Keratinocyte (primary cell): ENCODE results near the gene PARD3. TPM values are rescaled to one million over a fixed set of nuclear protein-coding genes. Genes with fewer than 3 reads are reported as not detected.

Experiments used
- DNase-seq: peaks from one replicate; pipeline ENCODE4 v3.0.0-alpha.2; 2011; ENCODE audit warnings: low read depth, missing footprints, low spot score
- FAIRE-seq: peaks from 2 replicates; lab custom pipeline; 2011; peaks lifted over from hg19 to GRCh38; lab: Jason Lieb, UNC
- H2AFZ ChIP-seq: 2 replicates; pipeline ENCODE4 v1.6.0; 2012; ENCODE audit warnings: low read length, control low read depth, inconsistent platforms; ENCODE audit not compliant: control insufficient read depth
- H3K27ac ChIP-seq: 2 replicates; pipeline ENCODE4 v1.5.1; 2011; ENCODE audit warnings: low read length; ENCODE audit not compliant: control insufficient read depth, insufficient read depth
- H3K27me3 ChIP-seq: 3 replicates; pipeline ENCODE4 v1.6.0; 2011; ENCODE audit warnings: low read length; ENCODE audit not compliant: control insufficient read depth, insufficient read depth; ENCODE audit errors: extremely low read depth
- H3K36me3 ChIP-seq, 2 experiments: 2 replicates in 1 of 2; 3 replicates in 1 of 2; pipeline ENCODE4 v1.5.1; 2011; ENCODE audit warnings: low read length in 2 of 2, mild to moderate bottlenecking in 1 of 2; ENCODE audit not compliant: control insufficient read depth in 2 of 2, insufficient read depth in 2 of 2; ENCODE audit errors: extremely low read depth in 1 of 2
- H3K4me1 ChIP-seq: 3 replicates; pipeline ENCODE4 v1.5.1; 2011; ENCODE audit warnings: low read length; ENCODE audit not compliant: control insufficient read depth, insufficient read depth; ENCODE audit errors: extremely low read depth
- H3K4me2 ChIP-seq: 3 replicates; pipeline ENCODE4 v1.6.0; 2011; ENCODE audit warnings: low read depth, low read length; ENCODE audit not compliant: control insufficient read depth, insufficient read depth; ENCODE audit errors: extremely low read depth
- H3K4me3 ChIP-seq, 3 experiments: fragments of 200-600 bp in 1 of 3; sonication (generic) in 1 of 3; 2 replicates in 2 of 3; 3 replicates in 1 of 3; pipeline ENCODE4 v1.5.1; 2011 to 2016; ENCODE audit warnings: low read length in 3 of 3, mild to moderate bottlenecking in 3 of 3, control low read depth in 2 of 3, inconsistent platforms in 1 of 3, low read depth in 1 of 3, mixed read lengths in 1 of 3, mixed run types in 1 of 3, moderate library complexity in 1 of 3; ENCODE audit not compliant: control insufficient read depth in 2 of 3, insufficient read depth in 2 of 3; ENCODE audit errors: extremely low read depth in 1 of 3
- H3K79me2 ChIP-seq: 2 replicates; pipeline ENCODE4 v1.6.0; 2012; ENCODE audit warnings: low read length; ENCODE audit not compliant: control insufficient read depth, insufficient read depth
- H3K9ac ChIP-seq: 3 replicates; pipeline ENCODE4 v1.6.0; 2011; ENCODE audit warnings: low read length; ENCODE audit not compliant: control insufficient read depth, insufficient read depth; ENCODE audit errors: extremely low read depth
- H3K9me1 ChIP-seq: 3 replicates; pipeline ENCODE4 v1.6.0; 2011; ENCODE audit warnings: low read length; ENCODE audit not compliant: control insufficient read depth, insufficient read depth; ENCODE audit errors: extremely low read depth
- H3K9me3 ChIP-seq: 2 replicates; pipeline ENCODE4 v1.5.1; 2012; ENCODE audit warnings: low read depth, low read length; ENCODE audit not compliant: control insufficient read depth
- H4K20me1 ChIP-seq: 3 replicates; pipeline ENCODE4 v1.6.0; 2011; ENCODE audit warnings: low read length; ENCODE audit not compliant: control insufficient read depth, insufficient read depth; ENCODE audit errors: extremely low read depth
- CTCF ChIP-seq, 3 experiments: IDR thresholded peaks in 1 of 3; conservative IDR thresholded peaks in 1 of 3; optimal IDR thresholded peaks in 1 of 3; 2 replicates in 2 of 3; 3 replicates in 1 of 3; pipeline versions ENCODE3 to v1.5.1; 2011; ENCODE audit warnings: low read length in 3 of 3, mild to moderate bottlenecking in 3 of 3, moderate library complexity in 2 of 3, control low read depth in 1 of 3, inconsistent platforms in 1 of 3; ENCODE audit not compliant: insufficient read depth in 2 of 3; ENCODE audit errors: extremely low read depth in 1 of 3
- EZH2 ChIP-seq: IDR thresholded peaks from one replicate; pipeline ENCODE4 v1.6.1; 2012; ENCODE audit warnings: inconsistent platforms, mild to moderate bottlenecking, low read length, moderate library complexity
- dilution Hi-C: fragments of 300-500 bp; cut with MboI; formaldehyde crosslinking; loops from one replicate; pipeline ENCODE4 v1.7.0; 2020; ENCODE audit warnings: low sequenced_read_pairs; ENCODE audit not compliant: extremely low pct_ligation_motif_present
- polyA plus RNA-seq, 5 experiments: library from polyadenylated mRNA; depleted of rRNA in 3 of 5; stranded (reverse) in 3 of 5; stranded (forward) in 1 of 5; unstranded in 1 of 5; fragments of >200 nt; gene quantifications; 1 replicate in 1 of 5; 2 replicates in 3 of 5; 3 replicates in 1 of 5; pipeline versions ENCODE4 v1.2.1 to v1.2.3, GENCODE V29; 2011 to 2012; ENCODE audit warnings: missing spikeins in 2 of 5, low read depth in 1 of 5, low replicate concordance in 1 of 5

Gene PARD3
- polyA plus RNA-seq, 1 donor (not counting 4 experiments of a cell fraction or from before 2014, with no cell fraction given) = 46.4 TPM

- Histone ChIP-seq H3K27ac (peak overlapping the region; percentile 92), H3K9ac (no peak overlapping the region), H3K36me3 (no peaks in the 10 kb centered on the region), H3K9me1 (peaks cover 4% of the 10 kb centered on the region), H3K79me2 (peaks cover 66% of the 10 kb centered on the region), H3K27me3 (no peaks in the 10 kb centered on the region), H3K9me3 (no peaks in the 10 kb centered on the region), H3K4me3 (no peak overlapping the region), H4K20me1 (no peaks in the 10 kb centered on the region), H3K4me1 (peaks cover 47% of the 10 kb centered on the region), H2AFZ (no peak overlapping the region), H3K4me2 (no peak overlapping the region)
- no peak for DNase-seq
- TF ChIP-seq CTCF (optimal IDR thresholded peaks at IDR 0.05 in 1 of 3, IDR thresholded peaks at IDR 0.05 in 1 of 3, conservative IDR thresholded peaks at IDR 0.05 in 1 of 3; ENCODE audit: extremely low read depth in 1 of 3, insufficient read depth in 2 of 3, low read length in 3 of 3) = no peak
- no peak for TF ChIP-seq EZH2
- FAIRE-seq = no peak
- dilution Hi-C loops = no loop called here
Measured at GRCh38 chr10:34731213-34731612, 83.9 kb downstream of the PARD3 start.

GRCh38 chr10:34730726-34731125 is 84.4 kb downstream of the PARD3 start:
- DNase-seq = no peak
- Histone ChIP-seq H3K9ac (no peak overlapping the region), H4K20me1 (no peaks in the 10 kb centered on the region), H3K4me1 (peaks cover 47% of the 10 kb centered on the region), H3K36me3 (no peaks in the 10 kb centered on the region), H3K27ac (no peak overlapping the region), H3K9me1 (peaks cover 4% of the 10 kb centered on the region), H3K4me2 (no peak overlapping the region), H2AFZ (no peak overlapping the region), H3K27me3 (no peaks in the 10 kb centered on the region), H3K4me3 (no peak overlapping the region), H3K9me3 (no peaks in the 10 kb centered on the region), H3K79me2 (peaks cover 66% of the 10 kb centered on the region)
- no peak for FAIRE-seq
- TF ChIP-seq EZH2 (no peak), CTCF (optimal IDR thresholded peaks at IDR 0.05 in 1 of 3, IDR thresholded peaks at IDR 0.05 in 1 of 3, conservative IDR thresholded peaks at IDR 0.05 in 1 of 3; ENCODE audit: extremely low read depth in 1 of 3, insufficient read depth in 2 of 3, low read length in 3 of 3) (no peak)
- dilution Hi-C loops = no loop called here
